Hepatocyte (in vitro differentiated cells): ENCODE results near the gene VIPR2.

Experiments used
- CTCF ChIP-seq: fragments of 200-600 bp; sonication (generic); IDR thresholded peaks from 2 replicates; pipeline ENCODE4 v1.5.1; 2016; ENCODE audit warnings: antibody characterized with exemption, mild to moderate bottlenecking; ENCODE audit not compliant: poor library complexity
- EZH2 ChIP-seq: fragments of 200-600 bp; sonication (generic); IDR thresholded peaks from 2 replicates; pipeline ENCODE4 v1.6.1; 2016; ENCODE audit warnings: antibody characterized with exemption, mild to moderate bottlenecking, borderline replicate concordance
- EZH2phosphoT487 ChIP-seq: fragments of 200-600 bp; sonication (generic); IDR thresholded peaks from one replicate; pipeline ENCODE4 v1.6.1; 2018; ENCODE audit warnings: antibody characterized with exemption, mild to moderate bottlenecking, low read depth, moderate library complexity; ENCODE audit not compliant: unreplicated experiment, severe bottlenecking

GRCh38 chr7:159001811-159002210 is 142.9 kb downstream of the VIPR2 start:
- no peak for TF ChIP-seq CTCF
- TF ChIP-seq EZH2, result no peak
- no peak for TF ChIP-seq EZH2phosphoT487
